HG02623 (cell line): Measurements from ENCODE around the gene DGKH.

ENCODE experiments used
- ATAC-seq: cut with Tn5 transposase; IDR thresholded peaks from one replicate; pipeline ENCODE4 v1.9.1; 2021; ENCODE audit warnings: moderate library complexity; ENCODE audit not compliant: unreplicated experiment

DGKH gene

GRCh38 chr13:42039946-42040729 is 8.3 kb upstream of the DGKH start:
- ATAC-seq, result peak; percentile 65

DNA sequence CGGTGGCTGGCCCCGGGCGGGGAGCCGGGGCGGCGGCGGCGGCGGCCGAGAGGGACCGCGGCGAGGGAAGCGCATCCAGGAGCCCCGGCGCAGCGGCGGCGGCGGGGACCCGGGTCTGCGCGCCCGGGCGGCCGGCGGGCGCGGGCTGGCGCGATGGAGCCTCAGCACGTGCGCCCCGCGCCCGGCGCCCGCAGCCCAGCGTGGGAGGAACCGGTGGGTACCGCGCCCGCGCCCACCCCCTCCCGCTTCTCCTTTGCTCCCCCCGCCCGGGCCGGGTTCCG is 7.8 kb upstream of the DGKH start:
- no peak for ATAC-seq

DNA sequence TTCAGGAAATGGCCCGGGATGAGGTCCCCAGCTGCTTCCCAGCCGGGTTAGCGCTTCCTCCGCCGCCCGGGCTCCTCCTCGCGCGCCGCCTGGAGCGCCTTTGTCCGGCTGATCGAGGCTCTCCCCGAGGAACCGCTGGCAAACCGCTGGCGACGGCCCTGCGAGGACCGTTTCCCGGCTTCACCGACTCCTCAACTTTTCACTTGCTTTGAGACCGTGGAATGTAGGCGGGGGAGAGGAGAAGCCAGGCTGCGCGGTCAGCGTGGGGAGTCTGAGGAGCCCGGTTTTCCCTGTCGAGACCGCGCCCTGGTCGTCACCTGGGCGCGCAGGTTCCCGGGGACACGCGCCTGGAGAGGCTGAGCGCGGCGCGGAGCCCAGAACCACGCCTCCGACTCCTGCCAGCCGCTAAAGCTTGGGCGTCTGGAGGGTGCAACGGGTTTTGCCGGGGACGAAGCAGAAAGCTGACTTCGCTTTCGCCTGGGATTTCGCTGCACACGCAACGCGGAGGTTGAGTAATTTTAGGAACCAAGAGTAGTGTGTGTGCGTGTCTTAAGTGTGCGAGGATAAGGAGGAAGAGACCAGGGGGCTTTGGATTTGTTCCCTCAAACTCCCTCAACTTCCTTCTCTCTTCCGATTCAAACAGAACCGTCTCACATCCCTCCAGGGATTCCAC is 7.3 kb upstream of the DGKH start:
- ATAC-seq, result peak; percentile 29

- ATAC-seq, result no peak
These were observed 6.8 kb upstream of the DGKH start for GRCh38 chr13:42041684-42042035.

DNA sequence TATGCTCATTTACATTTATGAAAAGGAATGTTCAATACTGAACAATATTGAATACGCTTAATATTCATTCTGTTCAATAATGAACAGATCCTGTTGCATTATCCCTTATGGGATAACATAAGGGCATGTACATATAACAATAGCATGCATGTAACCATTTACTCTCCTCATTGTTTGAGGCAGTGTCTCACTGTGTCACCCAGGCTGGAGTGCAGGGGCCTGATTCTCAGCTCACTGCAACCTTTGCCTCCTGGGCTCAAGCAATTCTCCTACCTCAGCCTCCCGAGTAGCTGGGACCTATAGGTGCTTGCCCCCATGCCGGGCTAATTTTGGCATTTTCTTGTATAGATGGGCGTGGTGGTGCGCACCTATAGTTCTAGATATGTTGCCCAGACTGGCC is 4.8 kb upstream of the DGKH start:
- ATAC-seq, result no peak

- no peak for ATAC-seq
These were observed 2.0 kb upstream of the DGKH start for GRCh38 chr13:42046448-42046847.

DNA sequence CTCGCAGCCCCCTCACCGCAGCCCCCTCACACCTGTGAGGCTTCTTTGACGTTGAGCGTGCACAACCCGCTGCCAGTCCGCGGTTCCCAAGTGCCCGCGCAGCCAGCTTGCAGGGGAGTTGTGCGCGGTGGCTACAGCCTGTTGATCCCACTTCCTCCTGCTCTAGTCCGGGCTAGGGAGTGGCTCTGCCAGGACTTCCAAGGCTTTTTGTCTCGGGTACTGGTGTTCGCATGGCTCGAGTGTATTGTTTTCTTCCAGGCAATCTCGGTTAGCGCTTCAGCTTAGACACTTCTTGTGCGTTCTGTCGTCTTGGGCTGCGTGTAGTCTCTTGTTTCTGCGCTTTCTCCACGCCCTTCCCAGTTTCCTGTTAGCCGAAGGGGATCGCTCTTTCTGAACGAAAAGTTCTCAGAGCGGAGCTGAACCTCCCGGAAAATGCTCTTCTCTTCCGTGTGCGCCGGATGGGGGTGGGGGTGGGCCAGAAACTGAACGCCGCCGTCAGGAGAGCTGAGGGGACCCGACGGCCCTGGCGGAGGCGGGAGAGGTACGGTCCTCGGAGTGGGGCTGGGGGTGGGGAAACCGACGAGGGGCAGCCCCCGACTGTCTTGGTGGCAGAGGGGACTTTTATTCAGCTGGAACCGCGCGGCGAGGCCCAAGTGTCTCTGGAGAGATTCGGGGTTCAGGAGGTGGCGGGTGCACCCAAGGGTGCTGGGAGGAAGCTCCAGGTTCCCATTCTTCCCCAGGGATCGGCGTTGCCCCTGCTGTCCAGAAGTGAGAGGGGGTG is 697 bp upstream of the DGKH start:
- no peak for ATAC-seq

GRCh38 chr13:42048684-42049453 is 421 bp downstream of the DGKH start:
- peak; percentile 43 for ATAC-seq

GRCh38 chr13:42049454-42049813 is 986 bp downstream of the DGKH start:
- no peak for ATAC-seq

DNA sequence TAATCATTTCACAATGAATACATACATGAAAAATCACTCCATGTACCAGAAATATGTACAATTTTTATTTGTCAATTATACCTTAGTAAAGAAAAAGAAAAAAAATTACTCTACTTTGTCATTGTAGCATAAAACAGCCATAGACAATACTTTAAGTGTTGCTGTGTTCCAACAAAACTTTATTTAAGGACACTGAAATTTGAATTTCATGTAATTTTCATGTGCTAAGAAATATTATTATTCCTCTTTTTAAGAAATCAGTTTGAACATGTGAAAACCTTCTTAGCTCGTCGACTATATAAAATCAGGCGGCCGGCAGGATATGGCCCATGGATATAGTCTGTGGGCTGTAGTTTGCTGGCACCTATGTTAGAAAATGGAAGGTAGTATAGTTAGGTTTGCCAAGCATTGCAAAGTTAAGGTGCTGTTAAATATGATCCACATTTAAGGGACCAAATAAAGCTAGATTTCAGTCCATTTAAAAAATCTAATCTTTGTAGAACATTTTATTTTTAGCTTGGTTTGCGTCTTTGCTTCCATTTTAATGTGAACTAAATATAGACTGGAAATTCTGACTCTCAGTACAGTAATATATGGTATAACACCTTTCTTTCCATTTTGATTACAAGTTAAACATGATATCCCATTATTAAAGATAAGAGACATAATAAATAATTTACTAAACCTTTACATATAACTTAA is 6.5 kb downstream of the DGKH start:
- ATAC-seq, result no peak

DNA sequence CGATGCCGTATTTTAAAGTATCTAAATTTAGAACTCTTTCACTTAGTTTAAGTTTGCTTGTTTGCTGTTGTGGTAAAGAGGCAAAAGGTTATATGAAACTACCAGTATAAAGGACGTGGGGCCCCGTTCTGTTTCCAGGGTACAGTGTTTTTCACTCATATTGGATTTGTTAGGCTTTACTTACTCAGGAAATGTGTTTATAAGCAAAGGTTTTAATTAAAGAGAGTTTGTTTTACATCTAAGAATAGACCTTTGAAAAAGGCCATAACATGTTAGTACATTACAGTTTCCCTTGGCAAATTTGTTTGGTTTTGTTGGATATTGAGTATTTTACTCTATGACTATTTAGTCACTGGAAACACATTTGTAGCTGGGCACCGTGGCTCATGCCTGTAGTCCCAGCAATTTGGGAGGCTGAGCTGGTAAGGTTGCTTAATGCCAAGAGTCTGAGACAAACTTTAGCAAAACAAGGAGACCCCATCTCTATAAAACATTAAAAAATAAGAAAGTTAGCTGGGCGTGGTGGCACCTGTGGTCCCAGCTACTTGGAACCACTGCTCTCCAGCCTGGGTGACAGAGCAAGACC is 7.1 kb downstream of the DGKH start:
- ATAC-seq, result no peak

DNA sequence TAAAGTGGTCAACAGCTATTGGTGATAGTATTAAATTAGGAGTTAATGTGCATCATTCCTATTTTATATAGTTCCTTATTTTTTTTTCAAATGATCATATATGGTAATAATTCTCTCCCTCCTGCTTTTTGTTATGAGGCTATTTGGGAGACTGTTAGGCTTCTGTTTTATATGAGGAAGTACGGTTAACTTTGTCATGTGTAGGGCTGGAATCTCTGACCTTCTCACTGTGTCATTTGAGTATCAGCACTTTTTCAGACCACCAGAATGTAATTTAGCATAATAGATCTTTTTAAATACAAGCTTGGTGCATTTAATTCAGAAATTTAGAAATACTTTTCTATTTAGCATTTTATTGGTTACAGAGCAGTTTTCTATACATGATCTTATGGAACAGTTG is 7.7 kb downstream of the DGKH start:
- no peak for ATAC-seq

DNA sequence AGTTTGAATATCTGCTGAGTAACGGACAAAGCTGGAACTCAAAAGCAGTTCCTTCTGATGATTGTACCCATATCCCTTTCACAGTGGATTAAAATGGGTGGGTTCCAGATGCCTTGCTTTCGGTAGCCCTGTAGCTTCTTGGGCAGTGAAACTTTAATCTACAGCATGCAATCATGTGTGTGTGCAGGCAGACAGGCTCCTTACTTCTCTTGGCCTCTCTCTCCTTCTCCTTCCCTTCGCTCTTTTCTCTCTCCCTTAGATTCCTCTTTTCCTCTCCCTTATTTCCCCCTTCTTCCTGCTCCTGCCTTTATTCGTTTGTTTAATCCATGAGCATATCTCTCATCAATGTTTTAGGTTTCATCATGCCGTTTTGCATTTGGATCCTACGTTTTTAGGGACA is 8.1 kb downstream of the DGKH start:
- no peak for ATAC-seq

DNA sequence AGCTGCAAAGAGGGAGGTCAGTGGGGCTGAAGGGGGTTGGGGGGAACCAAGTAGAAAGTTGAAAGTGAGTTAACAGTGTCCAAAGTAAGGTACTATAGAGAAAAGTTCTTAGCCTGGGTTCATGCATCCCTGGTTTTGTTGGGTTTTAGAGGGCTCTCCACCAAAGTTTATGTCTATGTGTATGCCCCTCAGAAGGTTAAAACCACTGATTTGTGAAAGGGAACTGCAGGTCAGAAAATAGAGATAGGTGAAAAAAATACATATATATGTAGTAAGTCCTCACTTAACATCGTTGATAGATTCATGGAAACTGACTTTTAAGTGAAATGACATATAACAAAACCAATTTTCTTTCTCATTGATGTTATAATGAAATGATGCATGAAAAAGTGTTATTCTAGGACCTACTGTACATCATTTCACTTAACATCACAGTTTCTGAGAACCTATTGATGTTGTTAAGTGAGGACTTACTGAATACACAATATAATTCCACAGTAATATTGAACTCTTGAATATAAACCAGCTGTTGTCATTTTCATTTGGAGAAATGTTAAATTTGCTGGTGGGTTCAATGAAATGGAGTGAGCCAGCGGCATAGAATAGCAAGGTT is 9.6 kb downstream of the DGKH start:
- ATAC-seq, result no peak

- ATAC-seq, result no peak
These were observed 13.5 kb downstream of the DGKH start for GRCh38 chr13:42061943-42062342.

DNA sequence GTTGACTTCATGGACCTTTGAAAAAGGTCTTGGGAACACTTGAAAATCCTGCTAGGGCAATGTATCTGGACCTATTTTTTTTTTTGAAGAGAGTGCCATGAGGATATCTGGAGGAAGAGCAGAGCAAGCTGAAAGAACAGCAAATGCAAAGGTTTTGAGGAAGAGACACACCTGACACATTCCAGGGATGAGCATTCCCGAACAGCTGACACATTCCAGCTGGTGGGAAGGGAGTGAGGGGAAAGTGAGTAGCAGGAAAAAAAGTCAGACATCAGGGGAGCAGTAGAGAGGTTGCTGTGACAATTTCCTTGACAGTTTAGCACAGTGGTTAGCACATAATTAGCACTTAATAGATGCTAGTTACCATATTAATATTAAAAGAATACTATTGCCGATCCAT is 14.7 kb downstream of the DGKH start:
- ATAC-seq, result no peak

DNA sequence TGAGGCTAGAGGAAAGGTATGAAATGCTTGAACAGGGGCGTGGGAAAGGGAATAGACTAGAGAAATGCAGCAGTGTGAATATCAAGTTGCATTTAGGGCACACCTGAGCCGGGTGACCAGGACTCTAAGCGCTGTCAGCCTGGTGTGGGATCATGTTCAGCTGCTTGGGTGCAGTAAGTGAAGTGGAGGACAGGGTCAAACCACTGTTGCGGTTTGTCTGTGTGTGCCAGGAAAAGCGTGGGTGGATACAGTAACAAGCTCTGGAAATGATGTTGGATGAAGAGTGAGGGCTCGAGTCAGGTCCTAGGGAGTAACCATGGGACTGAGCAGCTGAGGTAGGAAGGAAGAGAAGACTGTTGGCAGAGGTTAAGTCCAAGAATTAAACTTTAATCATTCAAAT is 15.8 kb downstream of the DGKH start:
- ATAC-seq, result no peak

- ATAC-seq, result no peak
These were observed 16.5 kb downstream of the DGKH start for GRCh38 chr13:42064966-42065365.

GRCh38 chr13:42065414-42065813 is 17.0 kb downstream of the DGKH start:
- ATAC-seq, result no peak

DNA sequence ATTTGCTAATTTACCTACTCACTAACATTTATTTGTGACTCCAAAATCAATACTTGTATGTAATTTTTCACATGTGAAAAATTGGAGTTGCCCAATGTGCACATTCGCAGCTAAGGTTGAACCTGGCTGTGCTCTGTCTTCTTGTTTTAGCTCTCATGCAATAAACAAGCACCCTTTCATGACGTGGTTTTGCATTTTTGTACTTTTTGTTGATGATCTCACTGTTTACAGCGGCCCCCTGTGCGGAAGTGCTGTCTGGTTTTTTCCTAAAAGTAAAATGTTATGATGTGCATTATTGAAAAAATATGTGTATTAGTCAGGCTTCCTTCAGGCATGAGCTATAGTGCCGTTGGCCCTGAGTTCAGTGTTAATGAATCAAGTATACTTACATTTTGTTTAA is 18.1 kb downstream of the DGKH start:
- no peak for ATAC-seq
